HG03039 (cell line): Measurements from ENCODE around the gene ENSA.
"Not testable (repeated sequence)": the region's sequence is repeated elsewhere in the genome, so short reads cannot be mapped to it uniquely, and the experiment has no call there.

Experiments
- ATAC-seq: cut with Tn5 transposase; IDR thresholded peaks from one replicate; pipeline ENCODE4 v1.9.1; 2021; ENCODE audit warnings: mild to moderate bottlenecking, moderate library complexity; ENCODE audit not compliant: unreplicated experiment

The ENSA gene

GRCh38 chr1:150582371-150582770 lies 47.0 kb downstream of the ENSA start:
- no peak for ATAC-seq

- ATAC-seq, result not testable (repeated sequence)
Measured at GRCh38 chr1:150581962-150582361, 47.5 kb downstream of the ENSA start.

- not testable (repeated sequence) for ATAC-seq
Measured at GRCh38 chr1:150581437-150581836, 48.0 kb downstream of the ENSA start.

- not testable (repeated sequence) for ATAC-seq
Measured at GRCh38 chr1:150580966-150581365, 48.4 kb downstream of the ENSA start.

GRCh38 chr1:150579945-150580642 lies 49.3 kb downstream of the ENSA start:
- peak; percentile 1 for ATAC-seq

GRCh38 chr1:150579110-150579944 lies 50.1 kb downstream of the ENSA start, which contains the start of gene MCL1:
Gene MCL1 (minus strand): TSS chr1:150579610. CDS start chr1:150579530, 80 bp downstream.
- ATAC-seq, result peak; percentile 79

GRCh38 chr1:150578272-150579109 lies 50.9 kb downstream of the ENSA start:
- no peak for ATAC-seq

- no peak for ATAC-seq
Measured at GRCh38 chr1:150577557-150578271, 51.7 kb downstream of the ENSA start.

GRCh38 chr1:150576794-150577556 lies 52.4 kb downstream of the ENSA start:
- ATAC-seq, result no peak

GRCh38 chr1:150576367-150576711 lies 53.1 kb downstream of the ENSA start:
- ATAC-seq, result no peak

- ATAC-seq, result no peak
Measured at GRCh38 chr1:150575518-150576366, 53.7 kb downstream of the ENSA start.

GRCh38 chr1:150575072-150575489 lies 54.3 kb downstream of the ENSA start:
- no peak for ATAC-seq

GRCh38 chr1:150574260-150575071 lies 54.9 kb downstream of the ENSA start:
- no peak for ATAC-seq

- ATAC-seq, result not testable (repeated sequence)
Measured at GRCh38 chr1:150573648-150574071, 55.8 kb downstream of the ENSA start.

- ATAC-seq, result no peak
Measured at GRCh38 chr1:150572918-150573647, 56.3 kb downstream of the ENSA start.
